ENCODE measurements around the gene C9orf50.
A peak's percentile ranks its signal among the peaks of the same experiment; 100 is the strongest.

C9orf50 gene

DNA sequence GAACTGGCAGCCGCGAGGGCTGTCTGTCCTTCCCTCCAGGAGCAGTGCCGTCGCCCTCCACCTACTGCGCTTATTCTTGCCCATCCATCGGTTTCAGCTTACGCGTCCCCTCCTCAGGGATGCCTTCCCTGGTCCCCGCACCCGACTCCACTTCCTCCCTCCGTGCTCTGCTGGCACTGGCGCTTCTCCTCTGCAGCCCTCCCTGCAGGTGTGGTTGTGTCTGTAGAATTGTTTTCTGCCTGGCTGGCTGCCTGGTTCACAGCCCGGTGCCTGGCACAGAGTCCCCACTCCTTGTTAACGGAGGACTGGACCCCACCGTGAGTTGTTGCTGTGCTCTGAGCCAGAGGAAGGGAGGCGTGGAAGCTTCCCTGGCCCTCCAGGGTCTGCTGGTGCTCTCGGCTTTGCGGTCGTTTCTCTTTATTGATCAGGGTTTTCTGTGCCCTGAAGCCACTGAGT lies 10.8 kb upstream of the C9orf50 start:
- DNase-seq (ENCODE audit: low read depth in 1 of 2, low spot score in 1 of 2) = no peak

DNA sequence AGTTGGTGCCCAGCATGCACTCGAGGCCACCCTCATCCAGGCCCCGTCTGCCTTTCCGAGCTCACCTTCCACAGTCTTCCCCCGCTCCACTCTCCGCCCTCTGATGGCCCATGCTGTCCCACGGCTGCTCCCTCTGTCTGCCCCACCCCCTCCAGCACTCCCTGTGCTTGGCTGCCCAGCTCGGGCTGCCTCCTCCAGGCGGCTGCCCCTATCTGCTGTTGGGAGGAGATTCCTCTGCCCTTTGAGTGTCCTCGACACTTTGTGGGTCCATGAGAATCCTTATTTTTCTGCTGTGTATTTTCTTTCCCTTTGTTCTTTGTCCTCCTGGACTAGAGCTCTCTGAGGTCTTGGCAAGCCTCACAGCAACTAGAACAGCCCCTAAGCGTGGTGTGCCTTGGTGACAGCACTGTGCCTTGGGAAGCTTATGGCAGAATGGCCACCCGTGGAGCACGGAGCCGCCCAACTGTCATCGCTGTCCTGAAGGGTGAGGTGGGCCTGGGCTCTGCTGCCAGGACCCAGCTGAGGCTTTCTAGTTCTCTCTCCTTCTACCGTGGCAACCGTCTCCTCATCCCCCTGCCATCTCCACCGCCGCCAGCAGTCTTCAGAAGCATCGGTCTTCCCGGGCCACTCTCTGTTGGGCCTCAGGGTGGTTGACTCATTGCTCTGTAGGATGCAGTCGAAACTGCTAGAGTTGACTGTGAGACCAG lies 10.2 kb upstream of the C9orf50 start:
- DNase-seq (ENCODE audit: low read depth in 1 of 2, low spot score in 1 of 2) = no peak

GRCh38 chr9:129629251-129629820 lies 8.4 kb upstream of the C9orf50 start:
- no peak for DNase-seq (ENCODE audit: low read depth in 1 of 2, low spot score in 1 of 2)

DNA sequence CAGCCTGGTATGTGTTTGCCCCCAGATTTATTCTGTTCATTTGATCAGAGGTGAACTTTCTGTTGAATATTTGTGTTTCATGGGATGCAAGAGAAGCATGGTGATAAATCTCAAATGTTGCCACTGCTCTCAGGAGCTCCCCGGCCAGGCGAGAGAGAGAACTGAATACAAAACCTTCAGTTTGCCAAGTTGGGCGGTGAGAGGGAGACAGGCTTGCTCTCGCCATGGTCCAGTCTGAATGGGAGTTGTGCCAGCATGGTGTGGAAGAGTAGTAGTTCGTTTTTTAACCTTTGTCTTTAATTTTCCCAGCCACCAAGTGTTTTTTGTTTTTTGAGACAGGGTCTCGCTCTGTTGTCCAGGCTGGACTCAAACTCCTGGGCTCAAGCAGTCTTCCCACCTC lies 7.8 kb upstream of the C9orf50 start:
- DNase-seq (ENCODE audit: low read depth in 1 of 2, low spot score in 1 of 2) = no peak

GRCh38 chr9:129627556-129628440 lies 6.9 kb upstream of the C9orf50 start:
- no peak for DNase-seq (ENCODE audit: low read depth in 1 of 2, low spot score in 1 of 2)

DNA sequence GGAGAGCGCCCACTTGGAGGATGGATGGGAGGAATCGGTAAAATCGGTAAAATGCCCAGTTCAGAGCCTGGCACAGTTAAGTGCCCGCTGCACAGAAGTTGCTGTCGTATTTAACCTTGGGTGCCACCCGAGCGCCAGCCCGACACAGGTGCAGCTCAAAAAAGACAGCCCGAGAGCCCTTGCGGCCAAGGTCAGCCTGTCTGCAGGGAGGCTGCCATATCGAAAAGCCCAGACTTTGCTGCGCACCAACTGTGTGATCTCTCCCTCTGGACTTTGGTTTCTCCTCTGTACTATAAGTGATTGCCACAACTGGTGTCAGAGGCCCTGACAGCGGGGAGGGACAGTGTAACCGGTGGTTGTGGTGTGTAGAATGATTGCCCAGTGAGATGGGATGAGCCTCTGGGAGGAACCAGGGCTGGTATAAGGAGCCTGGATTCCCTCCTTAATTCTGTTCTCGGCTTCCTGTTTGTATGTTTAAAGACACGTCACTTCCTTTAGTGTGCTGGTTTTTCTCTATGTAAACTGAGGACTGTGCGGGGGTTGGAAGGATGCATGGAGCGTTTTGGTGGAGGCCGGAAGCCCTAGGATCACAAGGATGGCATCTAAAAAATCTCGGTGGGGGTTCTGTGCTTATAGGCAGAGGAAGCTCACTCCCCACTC lies 5.9 kb upstream of the C9orf50 start:
- no peak for DNase-seq (ENCODE audit: low read depth in 1 of 2, low spot score in 1 of 2)

GRCh38 chr9:129626079-129626624 lies 5.3 kb upstream of the C9orf50 start, which contains the start of gene NTMT1:
TSS of gene NTMT1 (plus strand) at chr9:129626163. CDS start at chr9:129632704, 6,541 bp downstream.
- DNase-seq (ENCODE audit: low read depth in 1 of 2, low spot score in 1 of 2) = peak; percentile 85 to 88

GRCh38 chr9:129624947-129625346 lies 4.0 kb upstream of the C9orf50 start:
- DNase-seq (ENCODE audit: low read depth in 1 of 2, low spot score in 1 of 2) = no peak

- DNase-seq (ENCODE audit: low read depth in 1 of 2, low spot score in 1 of 2) = peak; percentile 54 to 56
These were observed 3.4 kb upstream of the C9orf50 start for GRCh38 chr9:129624168-129624759.

DNA sequence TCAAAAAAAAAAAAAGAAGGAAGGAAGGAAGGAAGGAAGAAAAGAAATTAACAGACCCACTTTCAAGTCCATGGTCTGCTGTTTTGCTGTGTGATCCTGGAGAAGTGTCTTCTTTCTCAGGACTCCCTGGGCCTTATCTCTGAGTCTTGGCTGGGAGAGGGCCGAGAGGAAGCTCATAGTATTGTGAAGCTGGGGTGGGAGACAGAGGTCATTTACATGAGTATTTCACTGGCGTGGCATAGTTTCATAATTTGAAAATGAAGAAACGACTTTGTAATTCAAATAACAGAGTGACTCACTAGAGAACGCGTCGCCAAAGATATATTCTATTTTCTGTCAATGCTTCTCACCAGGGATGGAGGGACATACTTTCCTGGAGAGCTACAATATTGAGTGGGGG lies 2.4 kb upstream of the C9orf50 start:
- DNase-seq (ENCODE audit: low read depth in 1 of 2, low spot score in 1 of 2) = no peak

- DNase-seq (ENCODE audit: low read depth in 1 of 2, low spot score in 1 of 2) = no peak
These were observed 873 bp downstream of the C9orf50 start for GRCh38 chr9:129619787-129620668.

DNA sequence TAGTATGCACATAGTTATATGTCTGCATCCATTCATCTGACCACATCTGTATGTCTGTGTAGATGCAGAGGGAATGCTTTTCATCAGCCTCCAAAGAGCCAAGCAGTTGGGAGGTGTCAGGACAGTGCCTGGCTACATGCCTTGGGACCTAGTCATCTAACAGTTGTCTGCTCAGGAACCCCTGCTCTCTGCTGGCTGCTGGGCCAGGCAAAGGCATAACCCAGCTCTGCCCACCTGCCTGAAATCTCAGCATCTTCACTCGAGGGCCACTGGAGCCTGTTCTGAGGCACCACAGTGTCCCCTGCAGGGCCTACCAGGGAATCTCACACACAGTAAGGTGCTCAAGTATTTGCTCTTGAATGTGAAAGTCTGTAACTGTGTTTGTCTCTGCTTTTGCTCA lies 3.7 kb downstream of the C9orf50 start:
- no peak for DNase-seq (ENCODE audit: low read depth in 1 of 2, low spot score in 1 of 2)

- no peak for DNase-seq (ENCODE audit: low read depth in 1 of 2, low spot score in 1 of 2)
These were observed 5.3 kb downstream of the C9orf50 start for GRCh38 chr9:129615407-129616285.

DNA sequence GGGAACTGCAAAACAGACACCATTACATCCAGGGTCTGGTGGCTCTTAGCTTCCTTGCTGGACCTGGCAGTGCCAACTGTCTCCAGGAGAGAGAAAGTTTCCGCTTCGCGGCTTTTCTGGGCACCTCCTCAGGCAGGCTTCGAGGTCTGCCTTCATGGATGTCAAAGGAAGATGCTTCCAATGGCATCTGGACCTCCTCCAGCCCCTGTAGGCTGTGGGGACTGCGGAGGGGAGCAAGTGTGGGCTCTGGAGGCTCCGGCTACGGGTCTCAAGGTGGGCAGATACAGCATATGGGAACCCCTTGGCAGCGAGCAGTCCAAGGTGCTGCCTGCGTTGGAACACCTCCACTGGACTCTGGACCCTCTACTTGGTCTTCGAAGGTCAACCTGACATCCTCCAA lies 6.0 kb downstream of the C9orf50 start:
- DNase-seq (ENCODE audit: low read depth in 1 of 2, low spot score in 1 of 2) = no peak

GRCh38 chr9:129613520-129614175 lies 7.3 kb downstream of the C9orf50 start:
- no peak for DNase-seq (ENCODE audit: low read depth in 1 of 2, low spot score in 1 of 2)

DNA sequence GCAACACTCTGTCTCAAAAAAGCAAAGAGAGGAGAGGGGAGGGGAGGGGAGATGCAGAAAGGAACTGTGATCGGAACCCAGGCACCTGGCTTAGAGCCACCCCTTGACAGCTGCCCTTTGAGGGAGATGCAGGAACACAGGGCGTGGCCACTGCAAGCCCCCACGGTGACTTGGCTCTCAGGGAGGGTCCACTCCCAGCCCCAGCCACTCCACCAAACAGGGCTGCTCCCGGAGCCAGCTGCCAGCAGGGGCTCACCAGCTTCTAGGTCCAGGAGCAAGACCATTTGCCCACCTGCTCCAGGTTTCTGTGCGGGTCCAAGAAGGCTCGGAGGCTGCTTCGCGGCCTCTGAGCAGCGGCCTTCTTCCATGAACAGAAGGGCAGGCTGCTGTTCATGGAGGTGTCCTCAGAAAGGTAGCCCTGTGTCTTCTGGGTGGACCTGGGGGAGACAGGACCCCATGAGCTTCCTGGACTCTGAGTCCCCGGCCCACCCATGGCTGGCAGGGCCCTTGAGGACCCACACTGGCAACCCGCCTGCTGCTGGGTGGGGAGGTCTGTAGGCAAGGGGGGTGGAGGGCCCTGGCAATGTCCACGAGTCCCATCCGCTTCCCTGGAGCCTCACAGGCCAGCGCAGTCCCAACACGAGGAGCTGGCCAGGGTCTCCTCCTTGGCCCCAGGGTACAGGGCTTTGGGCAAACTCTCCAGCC lies 7.9 kb downstream of the C9orf50 start:
- DNase-seq (ENCODE audit: low read depth in 1 of 2, low spot score in 1 of 2) = no peak

DNA sequence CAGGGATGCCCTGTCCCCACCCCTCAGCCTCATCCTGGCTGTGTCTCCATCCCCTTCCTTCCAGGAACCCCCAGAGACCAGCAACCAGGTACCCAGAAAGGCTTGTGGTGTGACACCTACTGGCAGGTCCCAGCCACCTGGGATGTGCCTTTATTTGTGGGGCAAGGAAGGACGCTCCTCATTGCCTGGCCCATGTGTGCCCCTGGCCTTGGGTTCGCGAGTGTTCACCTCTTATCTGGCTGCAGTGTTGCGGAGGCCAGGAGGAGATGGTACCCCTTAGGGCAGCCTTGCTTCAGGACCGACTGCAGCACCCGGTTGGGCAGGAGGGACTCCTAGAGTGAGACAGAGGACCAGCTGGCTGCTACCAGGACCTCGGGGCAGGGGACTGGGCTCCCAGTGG lies 8.8 kb downstream of the C9orf50 start:
- DNase-seq (ENCODE audit: low read depth in 1 of 2, low spot score in 1 of 2) = no peak
